NCI-H2227 (cell line): ENCODE results near the gene FMO2.
"Not testable (repeated sequence)": the region's sequence is repeated elsewhere in the genome, so short reads cannot be mapped to it uniquely, and the experiment has no call there.

Experiments
- DNase-seq: peaks from one replicate; lab custom pipeline; 2025; ENCODE audit not compliant: unreplicated experiment; lab: John Stamatoyannopoulos, UW

FMO2 gene

DNA sequence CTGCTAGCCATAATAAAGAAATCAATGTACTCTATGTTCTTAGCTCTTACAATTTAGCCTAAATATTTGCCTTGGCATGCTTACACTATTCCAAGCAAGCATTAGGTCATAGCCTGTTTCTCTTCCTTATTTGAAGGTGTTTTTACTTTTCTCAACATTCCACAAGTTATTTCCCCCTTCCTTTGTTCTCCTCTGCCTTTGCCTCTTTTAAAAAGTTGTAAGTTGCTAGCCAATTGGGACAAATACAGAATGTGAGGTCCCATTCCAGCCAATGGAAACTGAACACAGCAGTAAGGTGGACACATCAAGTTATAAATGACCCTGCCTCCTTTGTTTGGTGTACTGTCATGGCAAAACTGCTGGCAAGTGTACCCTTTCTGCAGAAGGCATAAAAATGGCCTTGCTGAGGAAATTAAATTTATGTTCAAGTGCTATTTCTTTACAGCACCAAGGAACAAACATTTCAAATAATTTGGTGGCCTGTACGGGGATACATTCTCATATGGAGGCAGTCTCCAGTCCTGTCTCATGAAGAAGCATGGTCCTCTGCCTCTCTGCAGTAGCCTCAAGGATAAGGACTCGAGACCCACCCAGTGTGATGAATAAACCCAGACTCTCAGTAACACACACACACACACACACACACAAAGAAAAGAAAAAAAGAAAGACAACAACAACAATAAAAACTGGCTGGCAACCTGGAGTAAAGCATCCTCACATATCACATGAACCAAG, 34.4 kb downstream of the FMO2 start:
- no peak for DNase-seq

- DNase-seq: no peak
Observed at GRCh38 chr1:171220081-171220420, 35.0 kb downstream of the FMO2 start.

DNA sequence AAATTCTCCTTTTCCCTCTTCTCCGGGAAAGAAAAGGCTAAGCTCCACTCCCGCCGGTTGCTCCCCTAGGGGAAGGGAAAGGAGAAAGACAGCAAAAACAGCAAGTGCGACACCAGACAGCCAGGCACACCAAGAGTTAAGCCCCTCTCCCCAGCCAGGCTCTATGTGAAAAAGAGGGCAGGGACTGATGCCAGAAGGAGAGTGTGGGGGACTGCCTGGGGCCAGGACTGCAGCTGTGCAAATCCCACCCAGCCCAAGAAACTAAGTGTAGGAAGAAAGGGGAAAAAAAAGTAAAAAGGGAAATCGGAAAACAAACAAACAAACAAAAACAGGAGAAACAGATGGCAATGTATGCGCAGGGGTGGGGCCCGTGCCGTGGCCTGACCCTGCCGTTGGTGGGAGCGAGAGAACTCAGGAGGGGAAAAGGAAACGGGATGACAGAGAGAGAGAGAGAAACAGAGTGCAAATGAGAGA, 35.5 kb downstream of the FMO2 start:
- no peak for DNase-seq

DNA sequence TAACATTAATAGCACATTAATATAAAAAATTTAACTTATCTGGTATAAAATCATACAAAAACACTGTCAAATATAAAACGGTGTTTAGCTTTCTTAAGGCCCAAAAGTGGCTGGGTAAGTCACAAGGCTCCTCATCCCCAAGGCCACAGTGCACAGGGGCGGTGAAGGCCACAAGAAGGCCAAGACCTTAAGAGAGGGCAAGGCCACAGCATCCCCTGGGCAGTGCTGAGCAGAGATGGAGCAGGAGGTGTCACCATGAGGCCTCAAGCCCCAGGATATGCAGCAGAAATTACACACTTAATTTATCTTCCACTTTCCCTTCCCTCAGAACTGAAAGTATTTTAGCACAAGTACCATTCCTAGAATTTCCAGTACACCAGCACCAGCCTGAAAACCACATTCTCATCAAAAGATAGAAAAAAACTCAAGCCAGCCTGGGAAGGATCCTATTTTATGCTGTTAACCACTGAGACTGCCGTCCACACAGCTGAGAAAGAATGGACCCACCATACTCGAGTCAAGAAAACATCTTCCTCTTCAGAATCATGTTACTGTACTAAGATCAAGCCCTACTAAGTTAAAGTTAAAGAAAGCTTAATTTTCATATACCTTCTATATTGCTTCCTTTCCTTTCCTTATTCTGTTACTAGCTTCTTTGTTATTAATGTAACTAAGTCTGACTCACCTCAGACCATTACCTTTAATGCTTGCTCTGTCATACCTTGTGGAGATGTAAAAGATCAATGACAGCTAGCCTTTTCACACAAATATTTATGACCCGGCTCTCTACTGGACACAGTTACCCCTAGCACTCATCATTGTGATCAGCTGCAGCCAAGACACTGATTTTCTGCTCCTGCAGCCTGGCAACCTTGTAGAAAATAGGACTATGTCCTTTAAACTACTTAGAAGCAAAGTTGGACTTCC, 36.8 kb downstream of the FMO2 start:
- no peak for DNase-seq

DNA sequence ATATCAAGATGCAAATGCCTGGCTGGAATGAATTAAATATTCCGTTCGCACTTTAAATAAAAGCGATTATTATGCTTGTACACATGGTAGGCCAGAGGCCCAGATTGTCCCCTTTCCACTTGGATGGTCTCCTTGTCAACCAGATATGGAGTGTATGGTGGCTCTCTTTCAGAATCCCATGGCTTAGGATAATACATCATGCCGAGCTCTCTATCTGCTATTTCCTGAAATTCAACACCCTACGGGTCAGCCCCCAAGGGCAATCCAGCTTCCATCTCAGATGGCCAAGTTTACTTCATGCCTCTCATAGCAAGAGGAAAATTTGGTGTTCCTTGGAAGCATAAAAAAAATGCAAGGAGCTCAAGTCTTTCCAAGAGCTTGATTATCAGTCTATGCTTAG, 37.8 kb downstream of the FMO2 start:
- no peak for DNase-seq

GRCh38 chr1:171224257-171224656, 39.2 kb downstream of the FMO2 start:
- DNase-seq: not testable (repeated sequence)

DNA sequence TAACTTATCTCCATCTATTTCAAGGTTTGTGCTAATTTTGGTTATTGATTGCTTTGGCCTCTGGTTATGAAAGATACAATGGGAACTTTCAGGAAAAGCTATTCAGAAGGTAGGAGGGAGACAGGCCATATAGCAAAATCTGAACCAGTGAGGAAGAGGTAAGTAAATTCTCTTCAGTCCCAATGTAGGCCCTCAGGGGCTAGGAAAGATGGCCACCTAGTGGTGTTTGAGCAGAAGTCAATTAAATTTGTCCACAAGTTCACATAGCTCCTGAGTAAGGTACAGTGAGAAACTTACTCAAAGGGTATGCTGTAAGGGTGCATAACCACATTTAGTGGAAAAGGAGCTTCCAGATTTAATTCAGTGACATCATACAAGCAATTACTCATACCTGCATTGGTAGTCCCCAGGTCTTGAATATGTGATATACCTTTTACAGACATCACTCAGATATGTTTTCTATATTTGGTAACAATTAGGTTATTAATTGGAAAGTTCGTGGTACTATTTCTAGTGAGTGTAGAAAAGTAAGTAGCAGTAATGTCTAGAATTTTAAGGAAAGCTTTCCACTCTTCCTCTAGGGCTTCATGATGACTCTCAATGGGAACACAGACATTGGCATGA, 41.8 kb downstream of the FMO2 start:
- peak; percentile 24 for DNase-seq

DNA sequence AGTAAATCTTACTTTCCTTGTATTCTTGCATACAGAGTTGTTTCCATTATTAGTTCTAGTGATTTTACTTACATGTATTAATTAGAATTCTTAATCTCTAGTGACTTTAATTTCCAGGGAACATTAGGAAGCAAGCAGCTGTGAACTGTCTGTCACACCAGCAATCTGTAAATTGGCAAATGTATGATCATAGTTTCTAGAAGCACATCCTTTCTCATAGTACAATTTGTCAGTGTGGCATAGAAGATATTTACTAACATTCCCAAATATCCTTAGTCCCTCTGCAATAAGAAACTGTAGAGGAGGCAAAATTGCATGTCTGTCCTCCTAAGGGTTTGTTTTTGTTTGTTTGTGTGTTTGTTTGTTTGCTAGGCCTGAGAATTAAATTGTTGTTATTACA, 46.2 kb downstream of the FMO2 start:
- no peak for DNase-seq

GRCh38 chr1:171233183-171233582, 48.1 kb downstream of the FMO2 start:
- no peak for DNase-seq

DNA sequence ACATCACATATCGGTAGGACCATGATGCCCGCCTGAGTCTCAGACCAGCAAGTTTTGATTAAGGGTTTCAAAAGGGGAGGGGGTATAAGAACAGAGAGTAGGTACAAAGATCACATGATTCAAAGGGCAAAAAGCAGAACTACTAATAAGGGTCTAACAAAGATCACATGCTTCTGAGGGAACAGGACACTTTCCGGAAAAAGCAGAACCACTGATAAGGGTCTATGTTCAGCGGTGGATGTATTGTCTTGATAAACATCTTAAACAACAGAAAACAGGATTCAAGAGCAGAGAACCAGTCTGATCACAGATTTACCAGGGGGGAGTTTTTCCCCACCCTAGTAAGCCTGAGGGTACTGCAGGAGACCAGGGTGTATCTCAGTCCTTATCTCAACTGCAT, 51.1 kb downstream of the FMO2 start:
- not testable (repeated sequence) for DNase-seq

DNA sequence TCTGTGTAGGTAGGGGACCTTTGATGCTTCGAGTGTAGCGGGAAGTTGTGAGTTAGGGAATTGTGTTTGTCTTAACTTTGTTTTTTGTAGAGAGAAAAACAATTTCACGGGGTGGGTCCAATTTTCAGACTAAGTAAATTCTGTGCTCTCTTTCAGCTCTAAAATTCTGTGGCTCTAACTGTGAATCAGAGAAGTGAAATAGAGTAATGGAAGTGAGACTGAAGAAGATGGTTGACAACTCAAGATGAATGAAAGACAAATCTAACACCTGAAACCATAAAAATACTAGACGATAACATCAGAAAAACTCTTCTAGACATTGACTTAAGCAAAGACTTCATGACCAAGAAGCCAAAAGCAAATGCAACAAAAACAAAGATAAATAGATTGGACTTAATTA, 58.8 kb downstream of the FMO2 start:
- no peak for DNase-seq

GRCh38 chr1:171245458-171246064, 60.5 kb downstream of the FMO2 start:
- peak; percentile 41 for DNase-seq

DNA sequence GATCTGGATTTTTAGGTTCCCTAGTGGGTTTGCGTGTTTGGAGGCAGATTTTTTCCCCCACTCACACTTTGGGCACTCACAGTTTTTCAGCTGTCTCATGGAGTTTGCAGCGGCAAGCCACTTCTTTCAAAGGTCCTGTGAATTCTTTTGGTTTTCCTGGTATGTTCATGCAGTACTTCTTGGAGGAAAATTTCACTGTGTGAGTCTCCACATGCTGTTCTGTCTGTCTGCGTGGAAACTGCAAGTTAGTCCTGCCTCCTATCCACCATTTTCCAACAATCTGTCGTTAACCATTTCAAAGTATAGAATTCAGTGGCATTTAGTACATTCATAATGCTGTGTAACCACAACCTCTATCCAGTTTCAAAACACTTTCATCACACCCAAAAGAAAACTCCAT, 62.4 kb downstream of the FMO2 start:
- no peak for DNase-seq

DNA sequence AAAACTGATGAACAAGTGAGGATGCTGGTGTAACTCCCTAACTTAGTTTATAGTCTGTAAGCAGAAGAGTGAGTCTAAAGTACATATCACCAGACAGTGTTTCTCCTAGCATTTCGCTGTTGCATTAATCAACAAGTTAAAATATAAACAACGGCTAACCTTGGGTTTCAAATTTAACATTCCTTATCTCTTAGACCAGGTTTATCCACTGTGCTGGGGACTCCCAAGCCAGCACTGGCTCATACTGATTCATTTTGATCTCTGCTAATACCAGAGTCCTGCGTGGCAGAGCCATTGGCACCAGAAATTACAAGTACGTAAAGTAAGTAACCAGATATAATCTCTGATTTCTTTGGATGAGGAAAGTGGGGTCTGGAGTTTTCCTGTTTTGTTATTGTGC, 63.2 kb downstream of the FMO2 start, which contains the start of gene FMO1:
FMO1 (plus strand) TSS at position 193 of the 400 bp plus-strand sequence. CDS start 9,594 bp downstream, outside the sequence.
- DNase-seq: no peak

DNA sequence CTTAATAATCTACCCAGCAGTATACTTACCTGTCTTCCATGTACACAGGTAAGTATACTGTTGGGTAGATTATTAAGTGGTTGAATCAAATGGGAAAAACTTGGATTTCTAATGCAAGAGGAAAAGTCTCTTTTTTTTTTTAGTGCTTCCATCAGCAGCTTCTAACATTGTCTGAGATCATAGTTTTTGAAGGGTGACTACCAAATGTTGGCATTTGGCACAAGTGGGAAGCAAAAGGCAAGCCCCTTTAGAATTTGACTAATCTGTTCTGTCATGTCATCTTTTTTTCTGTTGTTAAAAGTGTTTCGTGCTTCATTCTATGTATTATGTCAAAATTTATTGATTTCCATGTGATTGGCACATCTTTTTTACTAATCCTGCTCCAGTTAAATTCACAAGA, 63.7 kb downstream of the FMO2 start:
- no peak for DNase-seq

- no peak for DNase-seq
Observed at GRCh38 chr1:171250263-171250662, 65.2 kb downstream of the FMO2 start.

GRCh38 chr1:171251042-171251951, 66.2 kb downstream of the FMO2 start:
- peak; percentile 35 for DNase-seq

DNA sequence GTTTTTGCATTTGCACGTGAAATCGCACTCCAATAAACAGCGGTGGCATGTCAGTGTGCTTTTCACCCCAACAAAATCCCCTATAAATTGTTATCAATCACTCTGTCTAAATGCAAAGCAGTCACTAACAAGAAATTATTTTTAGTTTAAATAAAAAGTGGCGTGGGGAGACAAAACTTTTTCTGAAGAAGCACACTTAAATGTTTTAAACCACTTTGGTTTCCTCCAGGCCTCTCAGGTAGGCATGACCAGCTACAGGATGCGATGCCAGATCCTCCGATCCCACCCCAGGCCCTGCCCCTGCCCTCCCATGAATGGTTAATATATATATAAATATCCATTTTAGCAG, 66.8 kb downstream of the FMO2 start:
- no peak for DNase-seq

DNA sequence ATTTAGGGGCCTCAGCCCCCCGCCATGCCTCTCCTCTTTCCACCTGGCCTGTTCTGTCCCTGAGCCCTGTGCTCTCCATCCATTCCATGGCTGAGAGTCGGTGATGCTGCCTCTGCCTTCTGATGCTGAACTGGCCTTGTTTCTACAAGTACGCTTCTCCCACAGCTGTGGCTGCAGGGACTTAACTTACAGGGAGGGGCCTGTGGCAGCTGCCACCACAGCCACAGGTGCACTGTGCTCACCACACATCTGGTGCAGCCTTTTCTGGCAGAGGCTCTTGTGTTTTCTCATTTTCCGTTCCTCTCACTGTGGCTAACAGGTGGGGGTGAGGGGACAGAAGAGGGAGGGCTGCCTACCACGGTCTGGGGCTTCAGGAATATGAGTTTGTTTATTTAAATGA, 67.4 kb downstream of the FMO2 start:
- no peak for DNase-seq

DNA sequence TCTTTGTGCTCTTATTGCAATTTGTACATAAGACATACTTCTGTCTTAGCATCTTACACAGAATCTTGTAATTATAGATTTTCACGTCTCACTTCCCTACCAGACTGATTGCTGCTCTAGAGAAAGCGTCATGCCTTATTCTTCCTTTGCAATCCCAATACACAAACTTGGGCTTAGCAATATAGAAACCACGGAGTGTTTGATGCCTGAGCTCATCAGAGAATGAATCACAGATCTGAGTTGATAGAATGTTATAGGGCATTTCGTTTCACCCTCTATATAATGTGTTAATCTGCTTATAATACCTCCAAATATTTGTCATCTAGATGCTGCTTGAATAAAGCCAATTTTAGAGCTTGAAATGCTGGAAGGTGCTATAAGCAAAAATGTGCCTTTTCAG, 69.8 kb downstream of the FMO2 start:
- no peak for DNase-seq
